Limb (tissue), 2 donors: Measurements from ENCODE around the gene VAC14.

Experiments
- DNase-seq, 2 donors: peaks; one replicate each; pipeline ENCODE4 v3.0.0-alpha.2; 2016; ENCODE audit errors: extremely low spot score in 2 of 2

VAC14 gene

GRCh38 chr16:70725024-70725911 lies 75.7 kb downstream of the VAC14 start:
- no peak for DNase-seq

GRCh38 chr16:70724146-70725023 lies 76.6 kb downstream of the VAC14 start:
- no peak for DNase-seq

- no peak for DNase-seq
Observed at GRCh38 chr16:70723740-70724145, 77.2 kb downstream of the VAC14 start.

- no peak for DNase-seq
Observed at GRCh38 chr16:70721202-70721963, 79.6 kb downstream of the VAC14 start.

- no peak for DNase-seq
Observed at GRCh38 chr16:70720425-70721201, 80.3 kb downstream of the VAC14 start.

GRCh38 chr16:70717065-70717464 lies 83.9 kb downstream of the VAC14 start:
- no peak for DNase-seq

- DNase-seq: peak; percentile 65 to 82
Observed at GRCh38 chr16:70715860-70716357, 85.0 kb downstream of the VAC14 start.

GRCh38 chr16:70715055-70715858 lies 85.7 kb downstream of the VAC14 start:
- peak; percentile 74 to 83 for DNase-seq

GRCh38 chr16:70714581-70715054 lies 86.3 kb downstream of the VAC14 start:
- DNase-seq: no peak

- DNase-seq: no peak
Observed at GRCh38 chr16:70713824-70714223, 87.1 kb downstream of the VAC14 start.

- DNase-seq: no peak
Observed at GRCh38 chr16:70713342-70713741, 87.6 kb downstream of the VAC14 start.

GRCh38 chr16:70712942-70713341 lies 88.0 kb downstream of the VAC14 start:
- no peak for DNase-seq

- no peak for DNase-seq
Observed at GRCh38 chr16:70712359-70712758, 88.6 kb downstream of the VAC14 start.

- DNase-seq: no peak
Observed at GRCh38 chr16:70711211-70712031, 89.5 kb downstream of the VAC14 start.

GRCh38 chr16:70710422-70711210 lies 90.3 kb downstream of the VAC14 start:
- DNase-seq: no peak

GRCh38 chr16:70709942-70710341 lies 91.0 kb downstream of the VAC14 start:
- DNase-seq: no peak

- no peak for DNase-seq
Observed at GRCh38 chr16:70709457-70709856, 91.5 kb downstream of the VAC14 start.
